NCI-H2227 (cell line): Measurements from ENCODE around the gene VEGFA.

Source experiments
- DNase-seq: peaks from one replicate; lab custom pipeline; 2025; ENCODE audit not compliant: unreplicated experiment; lab: John Stamatoyannopoulos, UW

The VEGFA gene

GRCh38 chr6:43784049-43784855 is 14.2 kb downstream of the VEGFA start:
- DNase-seq = no peak

- DNase-seq = no peak
Measured at GRCh38 chr6:43785220-43785752, 15.3 kb downstream of the VEGFA start.

GRCh38 chr6:43785904-43786303 is 15.9 kb downstream of the VEGFA start:
- DNase-seq = no peak

- no peak for DNase-seq
Measured at GRCh38 chr6:43786664-43787329, 16.8 kb downstream of the VEGFA start.

- DNase-seq = no peak
Measured at GRCh38 chr6:43788301-43788700, 18.3 kb downstream of the VEGFA start.

GRCh38 chr6:43789447-43789846 is 19.4 kb downstream of the VEGFA start:
- DNase-seq = no peak

- DNase-seq = no peak
Measured at GRCh38 chr6:43790031-43790430, 20.0 kb downstream of the VEGFA start.

GRCh38 chr6:43791745-43792422 is 21.9 kb downstream of the VEGFA start:
- no peak for DNase-seq

GRCh38 chr6:43793154-43793874 is 23.3 kb downstream of the VEGFA start:
- DNase-seq = no peak

GRCh38 chr6:43793875-43794242 is 23.8 kb downstream of the VEGFA start:
- DNase-seq = no peak

GRCh38 chr6:43795421-43795820 is 25.4 kb downstream of the VEGFA start:
- DNase-seq = no peak

- DNase-seq = no peak
Measured at GRCh38 chr6:43796168-43796567, 26.2 kb downstream of the VEGFA start.

- DNase-seq = no peak
Measured at GRCh38 chr6:43796903-43797890, 27.2 kb downstream of the VEGFA start.

GRCh38 chr6:43797919-43798318 is 27.9 kb downstream of the VEGFA start:
- DNase-seq = no peak

- no peak for DNase-seq
Measured at GRCh38 chr6:43798688-43799444, 28.9 kb downstream of the VEGFA start.

GRCh38 chr6:43799551-43800297 is 29.7 kb downstream of the VEGFA start:
- no peak for DNase-seq

- DNase-seq = no peak
Measured at GRCh38 chr6:43800298-43800623, 30.2 kb downstream of the VEGFA start.

GRCh38 chr6:43800746-43801494 is 30.9 kb downstream of the VEGFA start:
- DNase-seq = no peak
